PFSK-1 (cell line): ENCODE data around the gene CLDN11. TPM values are rescaled to one million over a fixed set of nuclear protein-coding genes. Genes with fewer than 3 reads are reported as not detected.

Experiments
- FOXP2 ChIP-seq: optimal IDR thresholded peaks from 2 replicates; pipeline ENCODE3; 2011; ENCODE audit warnings: borderline replicate concordance, control low read depth, inconsistent platforms; ENCODE audit not compliant: insufficient read depth; ENCODE audit errors: extremely low read length, extremely low read depth
- POLR2AphosphoS5 ChIP-seq: IDR thresholded peaks from 2 replicates; pipeline ENCODE4 v1.6.1; 2012; ENCODE audit warnings: low read depth, mild to moderate bottlenecking, control low read depth, low read length, moderate library complexity
- REST ChIP-seq, 2 experiments: IDR thresholded peaks; 2 replicates each; pipeline versions ENCODE4 v1.6.1 to v1.8.0; 2011 to 2012; ENCODE audit warnings: low read depth in 2 of 2, low read length in 2 of 2, control low read depth in 1 of 2, inconsistent platforms in 1 of 2, mild to moderate bottlenecking in 1 of 2, moderate library complexity in 1 of 2; ENCODE audit not compliant: insufficient read depth in 1 of 2
- SIN3A ChIP-seq: IDR thresholded peaks from 2 replicates; pipeline ENCODE4 v1.6.1; 2012; ENCODE audit warnings: mild to moderate bottlenecking, low read length, moderate library complexity, borderline replicate concordance; ENCODE audit not compliant: insufficient read depth
- TAF1 ChIP-seq: IDR thresholded peaks from 2 replicates; pipeline ENCODE4 v1.6.1; 2012; ENCODE audit warnings: low read length, control low read depth, borderline replicate concordance; ENCODE audit not compliant: insufficient read depth
- polyA plus RNA-seq: library from polyadenylated mRNA; unstranded; fragments of >200 nt; gene quantifications from one replicate; pipeline ENCODE4 v1.2.1, GENCODE V29; 2012; ENCODE audit warnings: low read depth, missing spikeins; ENCODE audit not compliant: insufficient read length

Gene CLDN11
- not detected for polyA plus RNA-seq

GRCh38 chr3:170418422-170419398 is at the start of gene CLDN11:
Gene CLDN11 (plus strand): TSS chr3:170418868. CDS start chr3:170419067, 199 bp downstream.
- no peak for TF ChIP-seq SIN3A
- no peak for TF ChIP-seq REST (IDR thresholded peaks at IDR 0.05; ENCODE audit: insufficient read depth in 1 of 2, low read depth in 2 of 2, low read length in 2 of 2)
- no peak for TF ChIP-seq POLR2AphosphoS5
- TF ChIP-seq TAF1 = no peak
- no peak for TF ChIP-seq FOXP2

GRCh38 chr3:170368921-170369320 is 49.7 kb upstream of the CLDN11 start:
- no peak for TF ChIP-seq REST (IDR thresholded peaks at IDR 0.05; ENCODE audit: insufficient read depth in 1 of 2, low read depth in 2 of 2, low read length in 2 of 2)
- TF ChIP-seq FOXP2 = no peak
- no peak for TF ChIP-seq SIN3A

GRCh38 chr3:170372190-170372879 is 46.3 kb upstream of the CLDN11 start:
- TF ChIP-seq TAF1 (no peak), POLR2AphosphoS5 (no peak), FOXP2 (no peak), REST (IDR thresholded peaks at IDR 0.05; ENCODE audit: insufficient read depth in 1 of 2, low read depth in 2 of 2, low read length in 2 of 2) (no peak), SIN3A (no peak)

- TF ChIP-seq SIN3A = no peak
- no peak for TF ChIP-seq FOXP2
- TF ChIP-seq POLR2AphosphoS5 = no peak
- no peak for TF ChIP-seq REST (IDR thresholded peaks at IDR 0.05; ENCODE audit: insufficient read depth in 1 of 2, low read depth in 2 of 2, low read length in 2 of 2)
- TF ChIP-seq TAF1 = no peak
Measured at GRCh38 chr3:170383567-170383966, 35.1 kb upstream of the CLDN11 start.
